ENCODE measurements around the gene CIBAR2. TPM values are rescaled to one million over a fixed set of nuclear protein-coding genes. Genes with fewer than 3 reads are reported as not detected.

CIBAR2 gene
- total and polyA plus RNA-seq, 10 of the 15 experiments (the other 5 are each of a cell fraction or from before 2014, with no cell fraction given), result 0.05 to 0.16 (median 0.07) TPM; not detected in 7

DNA sequence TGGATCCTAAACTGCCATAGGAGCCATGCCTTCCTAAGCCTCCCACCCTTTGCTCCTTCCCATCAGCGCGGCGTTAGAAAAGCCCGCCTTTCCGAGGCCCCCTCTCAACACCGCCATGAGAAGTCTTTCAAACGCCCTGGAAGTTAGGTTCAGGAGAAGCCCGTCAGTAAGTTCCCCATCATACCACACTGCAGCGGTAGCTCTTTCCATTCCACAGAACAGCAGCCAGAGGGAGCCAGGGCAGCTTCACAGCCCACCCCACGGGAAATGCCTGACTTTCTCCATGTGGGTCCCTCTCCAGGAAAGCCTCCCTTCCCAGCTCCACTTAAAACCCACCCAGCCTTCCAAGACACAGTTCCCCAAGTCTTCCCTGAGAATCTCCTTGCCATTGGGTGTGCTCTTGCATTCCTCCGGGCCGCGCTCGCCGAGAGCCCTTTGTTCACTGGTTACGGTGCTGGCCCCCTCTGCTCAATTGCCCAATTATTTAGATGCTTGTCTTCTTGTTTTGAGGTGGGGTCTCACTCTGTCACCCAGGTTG lies 56.0 kb downstream of the CIBAR2 start:
- FAIRE-seq, result no peak
- Histone ChIP-seq H3K9me3 (replicated peaks; ENCODE audit: control insufficient read depth, insufficient read depth, low read length) (no peaks in the 10 kb centered on the region), H3K79me2 (ENCODE audit: control insufficient read depth, insufficient read depth, low read length) (no peaks in the 10 kb centered on the region; the same call in 1 of the 2 replicates), H3K27me3 (replicated peaks in 1 of 2; ENCODE audit: control insufficient read depth in 2 of 2, insufficient read depth in 2 of 2, low read length in 1 of 2) (no peaks in the 10 kb centered on the region), H3K4me2 (ENCODE audit: control insufficient read depth, insufficient read depth) (peak overlapping the region; percentile 72), H2AFZ (ENCODE audit: control insufficient read depth, low read depth, low read length) (peak overlapping the region; percentile 55), H3K4me1 (ENCODE audit: control insufficient read depth, insufficient read depth, low read length) (peaks cover 40% of the 10 kb centered on the region), H4K20me1 (ENCODE audit: control insufficient read depth, insufficient read depth) (no peaks in the 10 kb centered on the region), H3K4me3 (peak overlapping the region; percentile 51; the same call in 1 of the 2 replicates), H3K9ac (ENCODE audit: control insufficient read depth, insufficient read depth, low read length) (peak overlapping the region; percentile 53), H3K36me3 (ENCODE audit: control insufficient read depth in 2 of 2, insufficient read depth in 2 of 2, low read length in 1 of 2) (no peaks in the 10 kb centered on the region), H3K27ac (ENCODE audit: control insufficient read depth, insufficient read depth) (peak overlapping the region; percentile 79)
- ChIA-PET POLR2A (interaction anchor here (1.0 kb wide), 1 partner anchor 28 kb away, joined by 4 read pairs; no protein-coding TSS in a partner anchor), RAD21 (ENCODE audit: unreplicated experiment) (interaction anchor here (1.1 to 2.1 kb wide), 3 partner anchors 29 to 36 kb away, joined by 3 to 8 read pairs (median 5); partner anchors contain the start of gene KIAA0513), CTCF (interaction anchor here (0.7 to 3.9 kb wide), 15 partner anchors 9 to 104 kb away, joined by 3 to 27 read pairs (median 4); partner anchors contain the start of gene KIAA0513), SMC1A (ENCODE audit: uncharacterized antibody, unreplicated experiment) (interaction anchor here (0.8 to 2.9 kb wide), 2 partner anchors 28 to 31 kb away, joined by 6 to 8 read pairs; partner anchors contain the start of gene KIAA0513)
- DNase-seq (ENCODE audit: low read depth, low spot score), result no peak
- in situ Hi-C loops (cut with MboI) (no loop called here), intact Hi-C loops (cut with micrococcal nuclease; ENCODE audit: unreplicated experiment) (loop anchor here (2.0 kb wide), 1 partner anchor 27 kb away; no protein-coding TSS in a partner anchor)
- ATAC-seq, result peak; percentile 16; the same call in 1 of the 3 replicates
- BruUV-seq (replicated peaks), result no TSS peak
- WGBS (ENCODE audit: insufficient coverage, insufficient replicate concordance, low lambda C conversion rate, missing lambda C conversion rate), result 83% methylated on average over 16 of the region's 16 CpGs
- TF ChIP-seq NR2C1 (IDR thresholded peaks at IDR 0.05) (no peak), RAD21 (IDR thresholded peaks at IDR 0.05; ENCODE audit: insufficient read depth, low read depth, low read length) (0 out of 2 replicates have a peak, but pooled peaks have one; percentile 25), HDAC6 (IDR thresholded peaks at IDR 0.05; ENCODE audit: unreplicated experiment) (no peak), EP300 (IDR thresholded peaks at IDR 0.05; ENCODE audit: borderline replicate concordance in 1 of 2, control insufficient read depth in 1 of 2, low read depth in 2 of 2, low read length in 2 of 2) (no peak), TBL1XR1 (IDR thresholded peaks at IDR 0.05; ENCODE audit: low read depth, low read length) (no peak), SMC3 (IDR thresholded peaks at IDR 0.05; ENCODE audit: borderline replicate concordance, low read length) (0 out of 2 replicates have a peak, but pooled peaks have one; percentile 12)
- TF ChIP-seq, protein P1, sequence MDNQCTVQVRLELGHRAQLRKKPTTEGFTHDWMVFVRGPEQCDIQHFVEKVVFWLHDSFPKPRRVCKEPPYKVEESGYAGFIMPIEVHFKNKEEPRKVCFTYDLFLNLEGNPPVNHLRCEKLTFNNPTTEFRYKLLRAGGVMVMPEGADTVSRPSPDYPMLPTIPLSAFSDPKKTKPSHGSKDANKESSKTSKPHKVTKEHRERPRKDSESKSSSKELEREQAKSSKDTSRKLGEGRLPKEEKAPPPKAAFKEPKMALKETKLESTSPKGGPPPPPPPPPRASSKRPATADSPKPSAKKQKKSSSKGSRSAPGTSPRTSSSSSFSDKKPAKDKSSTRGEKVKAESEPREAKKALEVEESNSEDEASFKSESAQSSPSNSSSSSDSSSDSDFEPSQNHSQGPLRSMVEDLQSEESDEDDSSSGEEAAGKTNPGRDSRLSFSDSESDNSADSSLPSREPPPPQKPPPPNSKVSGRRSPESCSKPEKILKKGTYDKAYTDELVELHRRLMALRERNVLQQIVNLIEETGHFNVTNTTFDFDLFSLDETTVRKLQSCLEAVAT (IDR thresholded peaks at IDR 0.05), result no peak
- TF ChIP-seq, protein P2, sequence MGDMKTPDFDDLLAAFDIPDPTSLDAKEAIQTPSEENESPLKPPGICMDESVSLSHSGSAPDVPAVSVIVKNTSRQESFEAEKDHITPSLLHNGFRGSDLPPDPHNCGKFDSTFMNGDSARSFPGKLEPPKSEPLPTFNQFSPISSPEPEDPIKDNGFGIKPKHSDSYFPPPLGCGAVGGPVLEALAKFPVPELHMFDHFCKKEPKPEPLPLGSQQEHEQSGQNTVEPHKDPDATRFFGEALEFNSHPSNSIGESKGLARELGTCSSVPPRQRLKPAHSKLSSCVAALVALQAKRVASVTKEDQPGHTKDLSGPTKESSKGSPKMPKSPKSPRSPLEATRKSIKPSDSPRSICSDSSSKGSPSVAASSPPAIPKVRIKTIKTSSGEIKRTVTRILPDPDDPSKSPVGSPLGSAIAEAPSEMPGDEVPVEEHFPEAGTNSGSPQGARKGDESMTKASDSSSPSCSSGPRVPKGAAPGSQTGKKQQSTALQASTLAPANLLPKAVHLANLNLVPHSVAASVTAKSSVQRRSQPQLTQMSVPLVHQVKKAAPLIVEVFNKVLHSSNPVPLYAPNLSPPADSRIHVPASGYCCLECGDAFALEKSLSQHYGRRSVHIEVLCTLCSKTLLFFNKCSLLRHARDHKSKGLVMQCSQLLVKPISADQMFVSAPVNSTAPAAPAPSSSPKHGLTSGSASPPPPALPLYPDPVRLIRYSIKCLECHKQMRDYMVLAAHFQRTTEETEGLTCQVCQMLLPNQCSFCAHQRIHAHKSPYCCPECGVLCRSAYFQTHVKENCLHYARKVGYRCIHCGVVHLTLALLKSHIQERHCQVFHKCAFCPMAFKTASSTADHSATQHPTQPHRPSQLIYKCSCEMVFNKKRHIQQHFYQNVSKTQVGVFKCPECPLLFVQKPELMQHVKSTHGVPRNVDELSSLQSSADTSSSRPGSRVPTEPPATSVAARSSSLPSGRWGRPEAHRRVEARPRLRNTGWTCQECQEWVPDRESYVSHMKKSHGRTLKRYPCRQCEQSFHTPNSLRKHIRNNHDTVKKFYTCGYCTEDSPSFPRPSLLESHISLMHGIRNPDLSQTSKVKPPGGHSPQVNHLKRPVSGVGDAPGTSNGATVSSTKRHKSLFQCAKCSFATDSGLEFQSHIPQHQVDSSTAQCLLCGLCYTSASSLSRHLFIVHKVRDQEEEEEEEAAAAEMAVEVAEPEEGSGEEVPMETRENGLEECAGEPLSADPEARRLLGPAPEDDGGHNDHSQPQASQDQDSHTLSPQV (IDR thresholded peaks at IDR 0.05), result no peak
- TF ChIP-seq, protein P3, sequence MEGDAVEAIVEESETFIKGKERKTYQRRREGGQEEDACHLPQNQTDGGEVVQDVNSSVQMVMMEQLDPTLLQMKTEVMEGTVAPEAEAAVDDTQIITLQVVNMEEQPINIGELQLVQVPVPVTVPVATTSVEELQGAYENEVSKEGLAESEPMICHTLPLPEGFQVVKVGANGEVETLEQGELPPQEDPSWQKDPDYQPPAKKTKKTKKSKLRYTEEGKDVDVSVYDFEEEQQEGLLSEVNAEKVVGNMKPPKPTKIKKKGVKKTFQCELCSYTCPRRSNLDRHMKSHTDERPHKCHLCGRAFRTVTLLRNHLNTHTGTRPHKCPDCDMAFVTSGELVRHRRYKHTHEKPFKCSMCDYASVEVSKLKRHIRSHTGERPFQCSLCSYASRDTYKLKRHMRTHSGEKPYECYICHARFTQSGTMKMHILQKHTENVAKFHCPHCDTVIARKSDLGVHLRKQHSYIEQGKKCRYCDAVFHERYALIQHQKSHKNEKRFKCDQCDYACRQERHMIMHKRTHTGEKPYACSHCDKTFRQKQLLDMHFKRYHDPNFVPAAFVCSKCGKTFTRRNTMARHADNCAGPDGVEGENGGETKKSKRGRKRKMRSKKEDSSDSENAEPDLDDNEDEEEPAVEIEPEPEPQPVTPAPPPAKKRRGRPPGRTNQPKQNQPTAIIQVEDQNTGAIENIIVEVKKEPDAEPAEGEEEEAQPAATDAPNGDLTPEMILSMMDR (IDR thresholded peaks at IDR 0.05 in 2 of 3, conservative IDR thresholded peaks at IDR 0.05 in 1 of 3; ENCODE audit: control insufficient read depth in 2 of 3, extremely low read depth in 1 of 3, insufficient read depth in 1 of 3, low read depth in 3 of 3, low read length in 3 of 3), result peak; percentile 21 to 41 (median 40); a peak in 4 of 6 replicates
